DND-41 (cell line): ENCODE results near the gene ZNF334.

Source experiments
- CTCF ChIP-seq: IDR thresholded peaks from 2 replicates; pipeline ENCODE4 v1.5.1; 2012; ENCODE audit warnings: borderline replicate concordance, low read length, moderate library complexity, mild to moderate bottlenecking; ENCODE audit not compliant: poor library complexity, severe bottlenecking; ENCODE audit errors: extremely low read depth
- EZH2 ChIP-seq: IDR thresholded peaks from 3 replicates; pipeline ENCODE4 v1.6.1; 2012; ENCODE audit warnings: borderline replicate concordance, low read depth, mild to moderate bottlenecking, moderate library complexity, low read length, inconsistent platforms; ENCODE audit not compliant: severe bottlenecking

DNA sequence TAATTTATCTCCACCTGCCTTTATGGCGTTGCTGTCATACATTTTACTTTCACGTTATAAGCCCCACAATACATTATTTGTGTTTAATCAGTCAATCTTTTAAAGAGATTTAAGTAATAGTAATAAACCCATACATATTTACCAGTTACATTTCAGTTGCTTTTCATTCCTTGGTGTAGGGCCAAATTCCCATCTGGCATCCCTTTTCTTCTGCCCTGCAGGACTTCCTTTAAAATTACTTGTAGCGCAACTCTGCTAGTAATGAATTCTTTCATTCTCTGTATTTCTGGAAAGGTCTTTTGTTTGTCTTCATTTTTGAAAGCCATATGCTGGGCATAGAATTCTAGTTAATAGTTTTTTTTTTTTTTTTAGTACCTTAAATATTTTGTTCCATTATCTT is 24.9 kb downstream of the ZNF334 start:
- no peak for TF ChIP-seq CTCF
- no peak for TF ChIP-seq EZH2
